Cardiac muscle cell (in vitro differentiated cells and primary cell): Measurements from ENCODE around the gene ZNF319. TPM values are rescaled to one million over a fixed set of nuclear protein-coding genes. Genes with fewer than 3 reads are reported as not detected.

Experiments used
- DNase-seq, 2 donors: peaks; one replicate each; pipeline versions ENCODE4 v3.0.0 to v3.0.0-alpha.2; 2010 to 2017; ENCODE audit warnings: low read depth in 1 of 2, low spot score in 1 of 2
- H3K27ac ChIP-seq: fragments of 200-600 bp; sonication (generic); 2 replicates; pipeline ENCODE4 v1.5.1; 2016
- H3K27me3 ChIP-seq: fragments of 200-600 bp; sonication (generic); 2 replicates; pipeline ENCODE4 v1.6.0; 2016; ENCODE audit warnings: control low read depth
- H3K36me3 ChIP-seq: fragments of 200-600 bp; sonication (generic); 2 replicates; pipeline ENCODE4 v1.5.1; 2016; ENCODE audit warnings: control low read depth
- H3K4me1 ChIP-seq: fragments of 200-600 bp; sonication (generic); 2 replicates; pipeline ENCODE4 v1.8.1; 2017; ENCODE audit warnings: low read depth, mild to moderate bottlenecking, mixed run types
- H3K4me3 ChIP-seq: fragments of 200-600 bp; sonication (generic); 2 replicates; pipeline ENCODE4 v1.5.1; 2016; ENCODE audit warnings: mild to moderate bottlenecking
- H3K9me3 ChIP-seq: fragments of 200-600 bp; sonication (generic); 2 replicates; pipeline ENCODE4 v1.5.1; 2017; ENCODE audit warnings: low read depth, mild to moderate bottlenecking, control low read depth
- CTCF ChIP-seq: IDR thresholded peaks from 2 replicates; pipeline ENCODE4 v1.5.1; 2012; ENCODE audit warnings: low read depth, mild to moderate bottlenecking, low read length
- polyA plus RNA-seq: library from polyadenylated mRNA; unstranded; fragments of >200 nt; fragmentation: Nextera tagmentation; extraction: Ambion mirVana; gene quantifications from 2 replicates; pipeline ENCODE4 v1.2.1, GENCODE V29; 2016
- total RNA-seq: library from RNA; depleted of rRNA; stranded (reverse); fragments of >200 nt; gene quantifications from 2 replicates; pipeline ENCODE4 v1.2.3, GENCODE V29; 2016

Gene ZNF319
- total and polyA plus RNA-seq, 2 experiments from 2014 or later = 12.3 to 12.4 TPM

GRCh38 chr16:58039829-58040495 lies 39.5 kb upstream of the ZNF319 start:
- Histone ChIP-seq H3K27ac (peak overlapping the region; percentile 96), H3K36me3 (peaks cover 68% of the 10 kb centered on the region), H3K9me3 (no peaks in the 10 kb centered on the region), H3K4me3 (no peak overlapping the region), H3K27me3 (no peaks in the 10 kb centered on the region), H3K4me1 (peaks cover 31% of the 10 kb centered on the region)
- no peak for TF ChIP-seq CTCF
- no peak for DNase-seq

- Histone ChIP-seq H3K4me3 (no peak overlapping the region), H3K27ac (peak overlapping the region; percentile 94), H3K36me3 (peaks cover 51% of the 10 kb centered on the region), H3K9me3 (no peaks in the 10 kb centered on the region), H3K4me1 (peaks cover 46% of the 10 kb centered on the region), H3K27me3 (no peaks in the 10 kb centered on the region)
- TF ChIP-seq CTCF = no peak
- no peak for DNase-seq
These were observed 37.8 kb upstream of the ZNF319 start for GRCh38 chr16:58038219-58038641.

GRCh38 chr16:58037365-58038057 lies 37.0 kb upstream of the ZNF319 start:
- Histone ChIP-seq H3K4me1 (peaks cover 49% of the 10 kb centered on the region), H3K4me3 (no peak overlapping the region), H3K36me3 (peaks cover 44% of the 10 kb centered on the region), H3K9me3 (no peaks in the 10 kb centered on the region), H3K27me3 (no peaks in the 10 kb centered on the region), H3K27ac (peak overlapping the region; percentile 94)
- no peak for TF ChIP-seq CTCF
- no peak for DNase-seq

- Histone ChIP-seq H3K9me3 (no peaks in the 10 kb centered on the region), H3K27me3 (no peaks in the 10 kb centered on the region), H3K4me1 (peaks cover 55% of the 10 kb centered on the region), H3K4me3 (no peak overlapping the region), H3K27ac (peak overlapping the region; percentile 94), H3K36me3 (peaks cover 38% of the 10 kb centered on the region)
- no peak for TF ChIP-seq CTCF
- no peak for DNase-seq
These were observed 36.5 kb upstream of the ZNF319 start for GRCh38 chr16:58036943-58037342.

- Histone ChIP-seq H3K4me3 (no peak overlapping the region), H3K27ac (peak overlapping the region; percentile 94), H3K4me1 (peaks cover 69% of the 10 kb centered on the region), H3K27me3 (no peaks in the 10 kb centered on the region), H3K9me3 (no peaks in the 10 kb centered on the region), H3K36me3 (peaks cover 24% of the 10 kb centered on the region)
- no peak for DNase-seq
- TF ChIP-seq CTCF = no peak
These were observed 35.1 kb upstream of the ZNF319 start for GRCh38 chr16:58035356-58036170.
